GM12864 (cell line): ENCODE results near the gene N4BP2L1.

ENCODE experiments used
- DNase-seq: peaks from one replicate; pipeline ENCODE4 v3.0.0-alpha.2; 2011; ENCODE audit warnings: low read depth
- H3K4me3 ChIP-seq: 2 replicates; pipeline ENCODE4 v1.5.1; 2011; ENCODE audit warnings: mild to moderate bottlenecking, low read depth, low read length, control low read depth
- CTCF ChIP-seq: IDR thresholded peaks from 2 replicates; pipeline ENCODE4 v1.5.1; 2011; ENCODE audit warnings: low read depth, mild to moderate bottlenecking, moderate library complexity, low read length, control low read depth, inconsistent platforms; ENCODE audit errors: missing control alignments

Gene N4BP2L1

GRCh38 chr13:32448972-32449371 lies 21.0 kb upstream of the N4BP2L1 start:
- no peak overlapping the region for H3K4me3 ChIP-seq
- no peak for TF ChIP-seq CTCF
- no peak for DNase-seq

GRCh38 chr13:32447894-32448623 lies 20.1 kb upstream of the N4BP2L1 start:
- DNase-seq: no peak
- TF ChIP-seq CTCF: no peak
- H3K4me3 ChIP-seq: no peak overlapping the region

GRCh38 chr13:32446773-32447465 lies 19.0 kb upstream of the N4BP2L1 start:
- DNase-seq: no peak
- H3K4me3 ChIP-seq: no peak overlapping the region
- no peak for TF ChIP-seq CTCF

- no peak for TF ChIP-seq CTCF
Measured at GRCh38 chr13:32446220-32446619, 18.3 kb upstream of the N4BP2L1 start.

GRCh38 chr13:32445461-32445860 lies 17.5 kb upstream of the N4BP2L1 start:
- DNase-seq: no peak
- H3K4me3 ChIP-seq: no peak overlapping the region
- no peak for TF ChIP-seq CTCF

More at GRCh38 chr13:32446220-32446619, 18.3 kb upstream of the N4BP2L1 start:
- no peak overlapping the region for H3K4me3 ChIP-seq
- no peak for DNase-seq

GRCh38 chr13:32443111-32443510 lies 15.2 kb upstream of the N4BP2L1 start:
- peak; percentile 40 for DNase-seq
- peak; percentile 59 for TF ChIP-seq CTCF
- no peak overlapping the region for H3K4me3 ChIP-seq
